ENCODE results near the gene CPN1.

Gene CPN1

GRCh38 chr10:100072514-100072913, 9.2 kb downstream of the CPN1 start:
- H3K27me3 ChIP-seq (ENCODE audit: control insufficient read depth, insufficient read depth, low read length), result no peaks in the 10 kb centered on the region
- H3K27ac ChIP-seq (ENCODE audit: low read depth, low read length), result no peak overlapping the region

GRCh38 chr10:100071529-100071928, 10.1 kb downstream of the CPN1 start:
- no peaks in the 10 kb centered on the region for H3K4me1 ChIP-seq (ENCODE audit: control insufficient read depth, insufficient read depth, low read length)
- H3K4me3 ChIP-seq (ENCODE audit: low read length), result no peak overlapping the region
- no peak overlapping the region for H3K9ac ChIP-seq (ENCODE audit: low read length)
- no peaks in the 10 kb centered on the region for H3K27me3 ChIP-seq (ENCODE audit: control insufficient read depth, insufficient read depth, low read length)
- no peaks in the 10 kb centered on the region for H3K36me3 ChIP-seq (ENCODE audit: control insufficient read depth, insufficient read depth, low read length)
- H3K27ac ChIP-seq (ENCODE audit: low read depth, low read length), result no peak overlapping the region

More at GRCh38 chr10:100072514-100072913, 9.2 kb downstream of the CPN1 start:
- no peak overlapping the region for H3K9ac ChIP-seq (ENCODE audit: low read length)
- H3K36me3 ChIP-seq (ENCODE audit: control insufficient read depth, insufficient read depth, low read length), result no peaks in the 10 kb centered on the region
- H3K4me3 ChIP-seq (ENCODE audit: low read length), result no peak overlapping the region
- no peaks in the 10 kb centered on the region for H3K4me1 ChIP-seq (ENCODE audit: control insufficient read depth, insufficient read depth, low read length)

- Histone ChIP-seq H3K27ac (ENCODE audit: low read depth, low read length) (no peak overlapping the region), H3K4me1 (ENCODE audit: control insufficient read depth, insufficient read depth, low read length) (no peaks in the 10 kb centered on the region), H3K9ac (ENCODE audit: low read length) (no peak overlapping the region), H3K27me3 (ENCODE audit: control insufficient read depth, insufficient read depth, low read length) (no peaks in the 10 kb centered on the region), H3K36me3 (ENCODE audit: control insufficient read depth, insufficient read depth, low read length) (no peaks in the 10 kb centered on the region), H3K4me3 (ENCODE audit: low read length) (no peak overlapping the region)
Measured at GRCh38 chr10:100067466-100067865, 14.2 kb downstream of the CPN1 start.

- Histone ChIP-seq H3K27ac (ENCODE audit: low read depth, low read length) (no peak overlapping the region), H3K4me1 (ENCODE audit: control insufficient read depth, insufficient read depth, low read length) (no peaks in the 10 kb centered on the region)
Measured at GRCh38 chr10:100065084-100065660, 16.5 kb downstream of the CPN1 start.

GRCh38 chr10:100061401-100061800, 20.3 kb downstream of the CPN1 start:
- Histone ChIP-seq H3K27me3 (ENCODE audit: control insufficient read depth, insufficient read depth, low read length) (no peaks in the 10 kb centered on the region), H3K27ac (ENCODE audit: low read depth, low read length) (no peak overlapping the region), H3K36me3 (ENCODE audit: control insufficient read depth, insufficient read depth, low read length) (no peaks in the 10 kb centered on the region)

More at GRCh38 chr10:100065084-100065660, 16.5 kb downstream of the CPN1 start:
- no peak overlapping the region for H3K9ac ChIP-seq (ENCODE audit: low read length)
- no peaks in the 10 kb centered on the region for H3K27me3 ChIP-seq (ENCODE audit: control insufficient read depth, insufficient read depth, low read length)
- no peaks in the 10 kb centered on the region for H3K36me3 ChIP-seq (ENCODE audit: control insufficient read depth, insufficient read depth, low read length)
- no peak overlapping the region for H3K4me3 ChIP-seq (ENCODE audit: low read length)

GRCh38 chr10:100057948-100058347, 23.7 kb downstream of the CPN1 start:
- H3K36me3 ChIP-seq (ENCODE audit: control insufficient read depth, insufficient read depth, low read length), result no peaks in the 10 kb centered on the region
- H3K27me3 ChIP-seq (ENCODE audit: control insufficient read depth, insufficient read depth, low read length), result no peaks in the 10 kb centered on the region
- H3K4me1 ChIP-seq (ENCODE audit: control insufficient read depth, insufficient read depth, low read length), result no peaks in the 10 kb centered on the region
- no peak overlapping the region for H3K4me3 ChIP-seq (ENCODE audit: low read length)
- H3K27ac ChIP-seq (ENCODE audit: low read depth, low read length), result no peak overlapping the region
- no peak overlapping the region for H3K9ac ChIP-seq (ENCODE audit: low read length)

More at GRCh38 chr10:100061401-100061800, 20.3 kb downstream of the CPN1 start:
- no peaks in the 10 kb centered on the region for H3K4me1 ChIP-seq (ENCODE audit: control insufficient read depth, insufficient read depth, low read length)
- no peak overlapping the region for H3K4me3 ChIP-seq (ENCODE audit: low read length)
- no peak overlapping the region for H3K9ac ChIP-seq (ENCODE audit: low read length)

GRCh38 chr10:100053686-100054460, 27.8 kb downstream of the CPN1 start:
- no peak overlapping the region for H3K4me3 ChIP-seq (ENCODE audit: low read length)
- no peaks in the 10 kb centered on the region for H3K4me1 ChIP-seq (ENCODE audit: control insufficient read depth, insufficient read depth, low read length)
- H3K9ac ChIP-seq (ENCODE audit: low read length), result no peak overlapping the region
- H3K27me3 ChIP-seq (ENCODE audit: control insufficient read depth, insufficient read depth, low read length), result no peaks in the 10 kb centered on the region
- H3K27ac ChIP-seq (ENCODE audit: low read depth, low read length), result no peak overlapping the region
- H3K36me3 ChIP-seq (ENCODE audit: control insufficient read depth, insufficient read depth, low read length), result no peaks in the 10 kb centered on the region

- H3K36me3 ChIP-seq (ENCODE audit: control insufficient read depth, insufficient read depth, low read length), result no peaks in the 10 kb centered on the region
- H3K27ac ChIP-seq (ENCODE audit: low read depth, low read length), result no peak overlapping the region
- no peaks in the 10 kb centered on the region for H3K4me1 ChIP-seq (ENCODE audit: control insufficient read depth, insufficient read depth, low read length)
- no peaks in the 10 kb centered on the region for H3K27me3 ChIP-seq (ENCODE audit: control insufficient read depth, insufficient read depth, low read length)
- no peak overlapping the region for H3K4me3 ChIP-seq (ENCODE audit: low read length)
- H3K9ac ChIP-seq (ENCODE audit: low read length), result no peak overlapping the region
Measured at GRCh38 chr10:100046021-100046486, 35.6 kb downstream of the CPN1 start.

- Histone ChIP-seq H3K9ac (ENCODE audit: low read length) (no peak overlapping the region), H3K27me3 (ENCODE audit: control insufficient read depth, insufficient read depth, low read length) (no peaks in the 10 kb centered on the region), H3K4me3 (ENCODE audit: low read length) (no peak overlapping the region), H3K27ac (ENCODE audit: low read depth, low read length) (no peak overlapping the region), H3K4me1 (ENCODE audit: control insufficient read depth, insufficient read depth, low read length) (no peaks in the 10 kb centered on the region), H3K36me3 (ENCODE audit: control insufficient read depth, insufficient read depth, low read length) (no peaks in the 10 kb centered on the region)
Measured at GRCh38 chr10:100045592-100045991, 36.1 kb downstream of the CPN1 start.

GRCh38 chr10:100043796-100044195, 37.9 kb downstream of the CPN1 start:
- Histone ChIP-seq H3K4me1 (ENCODE audit: control insufficient read depth, insufficient read depth, low read length) (no peaks in the 10 kb centered on the region), H3K27ac (ENCODE audit: low read depth, low read length) (no peak overlapping the region), H3K4me3 (ENCODE audit: low read length) (no peak overlapping the region), H3K9ac (ENCODE audit: low read length) (no peak overlapping the region), H3K36me3 (ENCODE audit: control insufficient read depth, insufficient read depth, low read length) (no peaks in the 10 kb centered on the region), H3K27me3 (ENCODE audit: control insufficient read depth, insufficient read depth, low read length) (no peaks in the 10 kb centered on the region)

- no peak overlapping the region for H3K9ac ChIP-seq (ENCODE audit: low read length)
- no peaks in the 10 kb centered on the region for H3K4me1 ChIP-seq (ENCODE audit: control insufficient read depth, insufficient read depth, low read length)
- no peaks in the 10 kb centered on the region for H3K36me3 ChIP-seq (ENCODE audit: control insufficient read depth, insufficient read depth, low read length)
- no peak overlapping the region for H3K4me3 ChIP-seq (ENCODE audit: low read length)
- H3K27me3 ChIP-seq (ENCODE audit: control insufficient read depth, insufficient read depth, low read length), result no peaks in the 10 kb centered on the region
- H3K27ac ChIP-seq (ENCODE audit: low read depth, low read length), result no peak overlapping the region
Measured at GRCh38 chr10:100043344-100043743, 38.3 kb downstream of the CPN1 start.

- Histone ChIP-seq H3K9ac (ENCODE audit: low read length) (no peak overlapping the region), H3K27ac (ENCODE audit: low read depth, low read length) (no peak overlapping the region), H3K4me3 (ENCODE audit: low read length) (no peak overlapping the region), H3K4me1 (ENCODE audit: control insufficient read depth, insufficient read depth, low read length) (no peaks in the 10 kb centered on the region), H3K36me3 (ENCODE audit: control insufficient read depth, insufficient read depth, low read length) (no peaks in the 10 kb centered on the region), H3K27me3 (ENCODE audit: control insufficient read depth, insufficient read depth, low read length) (no peaks in the 10 kb centered on the region)
Measured at GRCh38 chr10:100041306-100042002, 40.2 kb downstream of the CPN1 start.

Measured in rectal smooth muscle tissue (tissue), 1 donor.